HT1080 (cell line): ENCODE results near the gene SRGAP3. TPM values are rescaled to one million over a fixed set of nuclear protein-coding genes. Genes with fewer than 3 reads are reported as not detected.

Experiments
- DNase-seq: peaks from one replicate; pipeline ENCODE4 v3.0.0-alpha.2; 2015; ENCODE audit warnings: low read depth
- total RNA-seq: library from RNA; depleted of rRNA; stranded (reverse); fragments of >200 nt; shearing (Covaris generic); gene quantifications from 2 replicates; pipeline ENCODE4 v1.2.3, GENCODE V29; 2014

Gene SRGAP3
- total RNA-seq, 1 experiment from 2014 or later = 0.69 TPM

DNA sequence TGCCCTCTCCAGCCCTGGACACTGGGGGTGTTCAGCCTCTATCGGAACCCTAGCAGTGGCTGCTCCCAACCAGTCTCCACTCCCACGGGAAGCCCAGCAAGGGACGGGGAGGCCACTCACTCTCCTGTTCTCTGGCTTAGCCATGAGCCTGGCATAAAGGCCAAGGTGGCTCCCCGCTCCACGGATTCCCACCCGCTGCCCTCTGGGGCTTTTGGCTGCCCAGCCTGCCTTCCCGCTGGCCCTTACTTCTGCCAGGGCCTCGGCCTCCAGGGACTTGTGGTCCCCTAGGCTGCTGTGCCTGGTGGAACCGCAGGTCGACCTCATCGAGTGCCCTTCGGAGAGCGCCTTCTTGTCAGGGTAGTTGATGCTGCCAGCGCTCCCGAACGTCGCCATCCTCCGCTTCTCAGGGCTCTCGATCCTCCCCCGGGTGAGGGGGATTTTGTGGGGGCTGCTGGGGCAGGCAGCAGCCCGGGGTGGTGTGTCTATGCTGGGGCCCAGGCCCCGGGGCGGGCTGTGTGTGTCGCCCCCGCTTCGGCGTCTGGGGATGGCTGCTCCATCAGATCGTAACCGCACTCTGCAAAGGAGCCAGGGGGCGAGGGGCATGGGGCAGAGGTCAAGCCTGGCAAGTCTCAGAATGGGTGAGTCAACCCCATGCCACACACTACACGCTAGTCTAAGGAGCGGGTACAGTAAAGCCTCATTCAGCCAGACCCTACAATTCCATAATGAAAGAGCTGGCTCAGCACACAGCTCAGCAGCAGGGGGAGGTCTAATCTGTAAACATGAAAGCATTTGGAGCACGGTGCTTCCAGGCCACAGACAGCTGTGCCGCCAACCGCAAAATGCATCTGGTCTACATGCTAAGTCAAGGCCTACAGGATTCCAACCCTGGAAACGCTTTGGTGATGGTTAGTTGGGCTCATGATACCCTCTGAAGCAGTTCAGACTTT is 258.9 kb downstream of the SRGAP3 start:
- DNase-seq = peak; percentile 35

DNA sequence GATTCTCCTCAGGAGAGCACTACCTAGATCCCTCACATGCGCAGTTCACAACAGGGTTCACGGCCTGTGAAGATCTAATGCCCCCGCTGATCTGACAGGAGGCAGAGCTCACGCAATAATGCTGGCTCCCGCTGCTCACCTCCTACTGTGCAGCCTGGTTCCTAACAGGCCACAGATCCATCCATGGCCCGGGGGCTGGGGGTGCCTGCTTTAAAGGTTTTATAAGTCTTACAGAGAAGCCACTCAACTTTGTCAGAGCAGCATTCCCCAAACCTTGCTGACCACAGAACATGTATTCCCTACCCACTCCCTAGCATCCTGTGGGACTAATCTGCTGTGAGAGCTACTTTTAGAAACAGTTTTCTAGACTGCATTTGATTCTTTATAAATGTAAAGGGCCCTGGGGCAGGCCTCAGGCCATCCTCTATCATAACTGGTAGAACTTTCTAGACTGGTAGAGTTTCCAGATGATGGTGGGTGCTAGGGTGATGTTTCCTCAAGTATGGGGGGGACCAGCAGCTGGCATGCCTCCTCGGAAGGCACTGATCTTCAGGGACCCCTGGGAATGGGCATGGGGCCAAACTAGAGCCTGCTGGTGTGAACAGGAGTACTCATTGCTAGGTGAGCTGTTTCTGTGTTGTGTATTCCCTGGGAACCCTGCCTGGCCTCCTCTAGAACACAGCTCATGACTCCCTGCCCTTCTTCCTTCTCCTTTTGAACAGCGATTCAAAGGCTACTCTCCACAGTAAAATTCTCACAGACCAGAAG is 260.5 kb downstream of the SRGAP3 start:
- no peak for DNase-seq

DNA sequence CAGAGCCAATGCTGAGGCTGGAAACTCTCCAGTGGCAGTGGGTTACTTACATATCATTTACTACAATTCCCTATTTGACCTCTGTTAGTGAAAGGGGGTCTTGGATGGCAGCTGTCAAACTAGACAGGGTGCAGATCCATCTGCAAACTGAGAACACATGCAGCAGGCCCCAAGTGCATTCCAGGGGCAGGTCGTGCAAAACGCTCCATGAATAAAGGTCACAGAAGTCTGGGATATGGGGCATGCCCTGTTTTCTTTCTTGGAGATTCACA is 261.1 kb downstream of the SRGAP3 start:
- DNase-seq = no peak

DNA sequence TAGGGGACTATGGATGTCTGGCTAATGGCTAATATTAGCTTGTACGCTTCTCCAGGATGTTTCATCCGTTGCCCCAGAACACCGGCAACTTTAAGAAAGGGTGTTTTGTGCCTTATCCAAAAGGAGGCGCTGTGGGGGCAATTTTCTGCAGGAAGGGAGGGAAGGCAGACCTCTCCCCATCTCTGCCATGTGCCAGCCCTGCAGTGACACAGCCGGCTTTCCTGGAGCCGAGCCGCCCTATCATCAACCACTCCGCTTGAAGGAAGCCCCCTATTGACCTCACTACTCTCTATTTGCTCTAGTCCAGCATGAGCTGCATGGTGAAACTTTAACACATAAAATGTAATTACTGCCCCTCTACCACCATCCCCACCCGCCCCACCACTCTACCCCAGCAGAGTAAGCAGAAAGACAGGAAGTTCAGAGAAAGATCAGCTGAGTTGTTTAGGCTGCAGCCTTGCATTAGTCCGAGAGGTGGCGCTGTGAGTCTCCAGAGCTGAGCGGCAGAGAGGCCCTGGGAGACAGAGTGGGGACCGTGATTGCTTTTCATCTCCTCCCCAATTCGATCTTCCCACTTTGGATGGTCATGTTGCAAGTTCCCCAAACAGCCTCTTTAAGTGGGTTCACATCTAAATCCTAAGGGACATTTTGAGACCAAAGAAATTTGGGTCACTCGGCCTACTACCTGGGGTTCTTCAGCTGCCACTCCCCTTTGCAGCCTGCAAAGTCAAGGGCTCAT is 261.6 kb downstream of the SRGAP3 start:
- peak; percentile 52 for DNase-seq

DNA sequence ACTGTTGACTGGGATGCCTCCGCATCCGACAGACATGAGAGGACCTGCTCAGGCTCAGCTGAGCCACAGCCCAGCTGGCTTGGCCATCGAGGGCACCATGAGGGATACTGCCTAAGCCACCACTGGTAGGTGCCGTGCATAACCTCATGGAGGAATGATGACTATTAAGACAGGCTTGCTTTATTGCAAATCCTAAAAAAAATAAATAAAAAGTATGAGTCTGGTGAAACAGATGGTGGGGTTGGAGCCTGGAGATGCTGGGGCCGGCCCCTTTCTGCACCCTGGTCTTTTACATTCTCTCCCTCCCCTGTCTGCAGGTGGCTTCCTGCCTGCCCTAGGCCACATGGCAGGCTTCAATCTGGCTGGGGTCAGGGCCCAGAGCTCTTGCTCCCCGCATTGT is 262.2 kb downstream of the SRGAP3 start:
- no peak for DNase-seq

DNA sequence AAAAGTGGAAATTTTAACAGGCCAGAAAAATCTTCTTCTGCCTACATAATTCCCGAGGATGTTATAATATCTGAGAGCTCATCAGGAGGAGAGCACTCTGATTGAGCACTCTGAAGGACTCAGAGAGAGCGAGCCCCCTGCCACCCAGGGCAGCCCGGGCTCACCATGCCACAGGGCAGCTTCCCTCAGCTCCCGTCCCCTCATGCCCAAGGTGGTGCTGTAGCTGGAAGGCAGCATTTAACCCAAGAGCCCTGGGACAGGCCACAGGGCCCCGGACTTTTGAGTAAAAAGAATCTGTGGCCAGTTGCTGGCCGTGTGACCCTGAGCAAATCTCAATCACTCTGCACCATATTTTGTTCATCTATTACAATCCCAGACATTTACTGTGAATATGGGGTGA is 262.7 kb downstream of the SRGAP3 start:
- no peak for DNase-seq

DNA sequence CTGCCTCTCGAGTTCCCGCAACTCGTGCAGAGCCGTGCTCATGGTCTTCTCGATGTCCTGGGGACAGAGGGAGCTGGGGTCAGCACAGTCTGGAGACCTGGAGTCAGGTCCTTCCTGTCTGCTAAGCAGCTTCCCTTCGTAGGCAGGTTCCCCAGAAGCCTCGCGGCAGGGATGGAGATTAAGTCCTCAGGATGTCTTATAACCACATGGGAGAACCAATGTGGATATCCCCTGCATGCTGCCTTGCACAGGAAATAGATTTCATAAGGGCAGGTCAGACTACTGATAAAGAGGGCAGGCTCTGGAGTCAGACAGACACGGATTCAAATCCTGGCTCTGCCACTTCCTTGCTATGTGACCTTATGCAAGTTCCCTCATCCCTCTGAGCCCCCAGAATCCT is 263.6 kb downstream of the SRGAP3 start:
- DNase-seq = no peak

DNA sequence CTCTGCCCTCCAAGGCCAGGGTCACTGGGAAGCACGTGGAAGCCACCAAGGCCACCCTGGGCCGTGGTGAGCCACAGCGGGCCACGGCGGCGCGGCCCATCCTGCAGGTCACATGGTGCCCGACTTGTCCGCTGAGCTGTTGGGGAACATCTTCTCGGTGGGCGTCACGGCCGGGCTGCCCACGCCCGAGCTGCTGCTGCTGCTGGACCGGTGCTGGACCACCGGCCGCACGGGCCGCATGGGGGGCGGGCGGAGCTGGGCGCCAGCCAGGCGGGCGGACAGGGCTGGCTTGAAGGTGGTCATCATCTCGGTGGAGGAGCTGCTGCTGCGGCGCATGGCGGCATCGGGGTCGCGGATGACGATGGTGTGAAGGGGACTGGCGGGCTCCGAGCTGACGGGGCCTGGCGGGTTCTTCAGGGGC is 264.0 kb downstream of the SRGAP3 start:
- no peak for DNase-seq

DNA sequence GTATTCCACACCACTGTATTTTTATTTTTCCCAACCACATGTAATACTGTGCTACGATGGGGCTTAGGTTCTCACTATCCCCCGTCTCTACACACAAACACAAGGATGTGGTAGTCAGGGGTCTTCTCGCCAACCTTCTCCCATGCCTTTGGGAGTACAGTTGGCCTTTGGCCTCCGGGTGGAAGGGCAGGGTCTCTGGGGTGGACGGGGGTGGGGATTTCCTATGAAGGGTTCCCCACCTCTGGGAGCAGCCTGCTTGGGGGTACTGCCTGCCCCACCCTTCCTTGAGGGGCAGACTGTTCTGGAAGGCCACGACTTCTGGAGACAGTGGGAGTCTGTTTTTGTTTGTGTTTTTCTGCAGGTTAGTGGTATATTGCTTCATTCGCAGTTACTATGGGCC is 264.9 kb downstream of the SRGAP3 start:
- DNase-seq = no peak

DNA sequence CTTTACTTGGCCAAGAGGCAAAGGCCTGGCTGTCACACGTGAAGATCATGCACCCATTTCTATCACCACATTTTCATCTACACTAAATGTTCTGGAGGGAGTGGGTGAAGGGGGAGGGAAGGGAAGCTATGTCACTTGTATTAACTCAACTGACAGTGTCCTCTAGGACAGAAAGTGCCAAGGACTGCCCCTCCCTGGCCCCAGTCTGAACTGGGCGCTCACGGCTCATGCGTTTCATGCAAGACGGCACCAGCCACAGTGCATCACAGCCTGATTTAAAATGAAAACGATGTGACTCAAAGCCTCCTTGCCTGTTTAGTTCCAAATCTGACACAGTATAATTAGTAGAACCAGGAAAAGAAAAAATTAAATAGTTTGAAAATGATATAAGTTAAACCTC is 265.4 kb downstream of the SRGAP3 start:
- no peak for DNase-seq

DNA sequence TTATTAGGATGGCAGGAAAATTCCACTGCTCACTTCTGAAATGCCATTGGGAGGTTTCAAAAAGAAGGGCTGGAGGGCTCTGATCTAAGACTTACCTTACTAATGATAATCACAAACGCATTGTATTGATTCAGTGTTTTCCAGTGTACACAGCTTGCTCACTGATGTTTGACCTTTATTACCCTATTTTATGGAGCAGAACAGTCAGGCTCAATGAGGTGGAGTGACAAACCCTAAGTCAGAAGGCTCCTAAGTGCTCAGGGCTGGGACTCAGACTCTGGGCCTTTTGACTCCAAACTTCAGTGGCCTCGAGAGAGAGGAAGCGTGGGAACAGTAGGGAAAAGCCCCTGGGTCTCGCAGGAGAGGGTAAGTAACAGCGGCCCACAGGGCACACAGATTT is 265.9 kb downstream of the SRGAP3 start:
- DNase-seq = no peak

DNA sequence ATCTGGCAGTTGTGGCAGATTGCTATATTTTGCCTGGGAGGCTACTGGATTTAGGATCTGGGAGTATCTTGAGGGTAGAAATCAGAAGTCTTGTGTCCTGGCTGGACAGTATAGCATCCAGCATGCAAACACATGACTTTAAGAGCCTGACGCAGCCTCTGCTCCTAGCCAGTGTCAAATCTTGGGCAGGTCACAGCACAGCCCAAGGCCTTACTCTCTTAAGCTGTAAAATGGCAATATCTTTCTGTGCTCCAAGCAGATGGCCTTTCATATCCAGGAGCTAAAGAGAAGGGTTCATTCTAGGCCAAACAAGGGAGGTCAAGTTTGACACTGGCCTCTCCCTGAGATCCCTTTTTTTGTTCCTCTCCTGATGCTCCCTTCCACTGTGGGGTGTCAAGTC is 266.4 kb downstream of the SRGAP3 start:
- DNase-seq = no peak

DNA sequence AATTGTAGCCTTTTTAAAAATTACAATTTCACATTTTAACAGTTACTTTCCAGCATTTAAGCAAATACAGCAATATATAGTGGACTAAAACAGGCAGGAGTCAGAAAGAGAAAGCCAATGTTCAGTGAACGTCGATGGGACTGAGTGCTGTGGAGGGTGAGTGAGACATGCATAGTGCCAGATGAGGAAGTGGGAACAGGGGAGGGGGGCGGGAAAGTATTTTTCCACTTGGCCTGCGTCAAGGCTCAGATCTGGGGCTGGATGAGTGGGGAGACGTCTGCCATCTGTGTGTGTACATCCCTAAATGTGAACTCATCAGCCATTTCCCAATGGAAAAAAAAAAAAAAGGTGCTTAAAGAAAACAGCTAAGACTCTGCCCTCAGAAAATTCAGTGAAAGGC is 266.9 kb downstream of the SRGAP3 start:
- DNase-seq = peak; percentile 37

DNA sequence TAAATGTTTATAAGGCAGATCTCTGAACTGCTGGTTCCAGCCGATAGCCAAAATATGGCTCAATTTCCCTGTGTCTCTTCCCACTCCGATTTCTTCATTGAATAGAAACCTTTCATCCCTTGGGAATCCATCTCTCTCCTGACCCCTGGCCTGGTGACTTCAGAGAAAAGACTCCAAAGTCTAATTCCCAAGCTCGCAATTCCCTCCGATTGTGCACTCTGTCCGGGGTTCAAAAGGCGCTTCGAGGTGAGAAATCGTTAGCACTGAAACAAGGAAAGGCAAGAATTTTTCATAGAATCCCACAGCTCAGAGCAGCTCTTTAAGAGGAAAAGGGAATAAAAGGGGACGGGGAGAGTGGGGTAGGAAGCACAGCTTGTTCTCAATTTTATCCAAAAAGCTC is 267.7 kb downstream of the SRGAP3 start:
- no peak for DNase-seq

DNA sequence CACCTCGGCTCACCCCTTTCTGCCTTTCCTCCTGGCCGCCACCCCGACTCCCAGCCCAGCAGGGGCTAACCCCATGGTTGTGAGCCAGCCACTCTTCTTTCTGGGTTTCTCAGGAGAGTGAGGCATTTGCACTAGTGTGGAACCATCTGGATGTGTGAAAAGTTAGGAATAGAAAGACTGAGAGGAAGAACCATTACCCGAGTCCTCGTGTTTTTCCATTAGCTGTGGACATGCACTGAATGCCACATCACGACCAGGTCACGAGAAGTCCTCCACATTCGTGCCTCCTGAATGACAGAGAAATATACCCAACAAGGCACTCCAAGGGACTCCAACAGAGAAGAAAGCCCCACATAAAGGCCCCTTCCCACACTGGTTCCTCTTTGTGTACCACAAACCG is 268.1 kb downstream of the SRGAP3 start:
- DNase-seq = no peak

DNA sequence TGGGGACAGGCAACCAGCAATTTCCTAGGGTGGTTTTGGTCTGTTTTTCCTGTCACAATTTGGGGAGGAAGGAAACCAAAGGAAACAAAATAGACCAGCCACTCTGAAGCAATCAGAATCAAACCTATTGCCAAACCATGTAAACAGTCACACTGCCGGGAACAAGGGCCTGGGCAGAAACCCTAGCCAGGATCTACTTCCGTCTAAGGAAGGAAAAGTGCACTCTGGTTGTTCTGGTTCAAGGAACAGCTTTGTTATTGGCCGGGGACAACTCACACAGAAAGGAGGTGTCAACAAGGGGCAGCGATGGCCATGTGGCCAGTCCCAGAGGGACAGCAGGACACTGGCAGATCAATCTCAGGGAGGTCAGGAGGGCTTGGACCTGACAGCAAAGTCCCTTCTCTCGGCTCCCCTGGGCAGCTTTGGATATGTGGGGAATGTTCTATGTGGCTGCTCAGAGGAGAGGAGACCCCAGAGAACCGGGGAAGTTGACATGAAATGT is 268.6 kb downstream of the SRGAP3 start:
- no peak for DNase-seq

DNA sequence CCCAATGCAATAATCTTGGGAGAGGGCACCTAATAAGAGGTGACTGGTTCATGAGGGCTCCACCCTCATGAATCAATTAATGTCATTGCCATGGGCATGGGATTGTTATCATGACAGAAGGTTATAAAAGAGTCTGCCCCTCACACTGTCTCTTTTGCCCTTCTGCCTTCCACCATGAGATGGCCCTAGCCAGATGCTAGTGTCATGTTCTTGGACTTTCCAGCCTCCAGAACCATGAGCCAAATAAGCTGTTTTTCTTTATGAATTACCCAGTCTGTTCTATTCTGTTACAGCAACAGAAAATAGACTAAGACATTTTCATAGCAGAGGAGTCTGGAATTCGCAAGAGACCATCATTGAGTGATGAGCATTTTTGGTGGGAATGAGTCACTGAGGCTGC is 270.2 kb downstream of the SRGAP3 start:
- DNase-seq = no peak

DNA sequence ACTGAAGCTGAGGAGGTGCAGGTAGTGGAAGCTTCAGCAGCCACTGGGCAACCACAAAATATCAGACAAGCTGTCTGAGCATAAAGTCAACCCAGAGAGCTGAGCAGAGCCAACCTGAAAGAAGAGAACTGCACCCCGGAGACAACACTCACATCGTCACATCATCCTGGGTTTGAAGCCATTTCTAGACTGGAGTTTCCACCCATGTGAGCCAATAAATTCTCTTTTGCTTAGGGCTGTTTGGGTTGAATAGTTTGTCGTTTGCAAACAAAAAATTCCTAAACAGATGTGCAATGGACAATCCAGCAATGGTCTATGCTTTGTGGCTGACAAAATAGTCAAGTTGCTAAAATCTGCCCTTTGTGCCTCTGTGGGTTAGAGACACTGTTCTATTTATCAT is 270.9 kb downstream of the SRGAP3 start:
- no peak for DNase-seq

DNA sequence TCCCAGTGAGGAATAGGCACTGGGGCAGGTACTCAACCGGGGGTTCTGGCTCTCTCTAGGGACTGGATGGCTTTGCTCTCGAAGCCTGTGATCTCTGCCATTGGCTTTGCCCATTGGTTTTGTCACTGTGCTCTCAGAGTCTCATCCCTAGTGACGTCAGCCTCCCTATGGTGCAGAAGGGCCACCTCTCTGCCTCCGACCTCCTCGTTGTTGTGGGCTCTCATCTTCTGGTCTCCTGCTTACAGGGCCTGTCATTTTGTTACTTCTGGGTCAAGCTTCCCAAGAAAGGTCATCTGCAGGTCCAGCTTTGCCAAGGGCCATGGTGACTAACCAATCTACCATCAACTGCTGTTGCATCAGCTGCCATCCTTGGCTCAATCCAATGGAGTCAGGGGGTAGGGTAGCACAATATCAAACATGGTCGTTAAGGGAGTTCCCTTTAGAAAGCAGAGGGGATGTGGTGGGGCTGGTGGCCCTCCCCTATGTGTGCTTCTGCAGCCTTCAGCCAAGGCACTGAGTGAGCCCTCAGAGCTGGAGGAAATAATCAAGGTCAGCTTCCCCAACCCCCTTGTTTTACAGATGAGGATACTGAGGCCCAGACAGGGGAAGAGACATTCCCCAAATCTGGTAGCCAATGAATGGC is 272.8 kb downstream of the SRGAP3 start:
- DNase-seq = no peak

DNA sequence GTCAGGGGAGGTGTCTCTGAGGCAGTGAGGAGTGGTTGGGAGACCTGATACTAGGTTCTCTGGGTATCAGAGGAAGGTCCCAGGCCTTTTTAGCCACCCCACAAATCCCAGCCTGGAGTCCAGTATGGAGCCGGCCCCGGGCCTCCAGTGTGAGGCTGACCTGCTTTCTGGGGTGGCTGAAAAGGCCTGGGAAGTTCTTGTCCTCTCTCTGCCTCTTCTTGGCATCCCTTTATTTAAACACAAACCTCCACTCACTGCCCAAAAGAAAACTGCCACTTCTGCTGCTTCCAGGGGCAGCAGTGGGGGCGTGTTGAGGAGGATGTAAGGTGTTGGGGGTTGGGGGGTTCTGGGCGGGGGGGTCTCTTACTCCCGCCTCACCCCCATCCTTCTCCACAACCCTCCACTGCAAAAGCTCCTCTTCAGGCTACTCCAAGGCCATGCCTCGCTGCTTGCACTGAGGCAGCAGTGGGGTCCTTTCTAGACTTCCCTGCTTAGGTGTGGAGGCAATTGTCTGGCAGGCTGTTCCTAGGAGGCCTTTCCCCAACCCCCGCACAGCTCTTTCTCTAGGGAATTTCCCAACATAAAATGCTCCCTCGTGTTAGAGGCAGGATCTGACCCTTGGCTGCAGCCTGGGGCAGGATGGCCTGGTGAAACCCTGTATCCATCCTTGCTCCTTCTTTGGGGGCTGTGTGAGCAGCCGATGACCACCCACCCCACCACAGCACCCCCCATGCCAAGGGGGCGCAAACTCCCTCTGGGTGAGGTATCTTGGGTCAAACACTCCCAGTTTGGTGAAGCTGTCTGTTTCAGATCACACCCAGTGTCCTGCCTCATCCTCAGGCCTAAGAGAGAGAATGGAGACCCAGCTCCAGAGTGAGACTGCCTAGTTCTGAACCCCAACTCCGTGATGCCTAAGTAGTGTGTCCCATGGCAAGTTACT is 274.1 kb downstream of the SRGAP3 start:
- no peak for DNase-seq
